ENCODE data around the gene ATG101.

DNA sequence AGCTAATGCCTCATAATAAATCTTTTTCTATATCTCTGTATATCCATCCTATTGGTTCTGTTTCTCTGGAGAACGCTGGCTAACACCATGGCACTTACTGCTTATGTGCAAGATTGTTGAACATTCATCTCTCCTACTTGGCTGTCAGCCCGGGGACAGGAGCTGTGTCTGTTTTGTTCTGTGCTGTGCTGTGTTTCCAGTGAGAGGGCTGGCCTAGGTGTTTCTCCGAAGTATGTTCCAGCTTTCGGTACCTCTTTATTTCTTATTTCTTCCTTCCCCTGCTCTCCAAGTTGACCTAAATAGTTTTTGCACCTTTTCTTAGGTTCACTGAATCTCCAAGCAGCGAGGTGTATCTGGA lies 37.4 kb upstream of the ATG101 start:
- TF ChIP-seq GATA2 (IDR thresholded peaks at IDR 0.05; ENCODE audit: low read depth, low read length) (no peak), GATA3 (IDR thresholded peaks at IDR 0.05; ENCODE audit: low read depth, low read length) (no peak)
